NCI-H146 treated with DMSO at 0.1 percent for 48 hours (cell line): ENCODE measurements around the gene KIF16B.
"Not testable (repeated sequence)": the region's sequence is repeated elsewhere in the genome, so short reads cannot be mapped to it uniquely, and the experiment has no call there.

Experiments
- DNase-seq: peaks from one replicate; lab custom pipeline; 2025; ENCODE audit not compliant: unreplicated experiment; lab: John Stamatoyannopoulos, UW

The KIF16B gene

DNA sequence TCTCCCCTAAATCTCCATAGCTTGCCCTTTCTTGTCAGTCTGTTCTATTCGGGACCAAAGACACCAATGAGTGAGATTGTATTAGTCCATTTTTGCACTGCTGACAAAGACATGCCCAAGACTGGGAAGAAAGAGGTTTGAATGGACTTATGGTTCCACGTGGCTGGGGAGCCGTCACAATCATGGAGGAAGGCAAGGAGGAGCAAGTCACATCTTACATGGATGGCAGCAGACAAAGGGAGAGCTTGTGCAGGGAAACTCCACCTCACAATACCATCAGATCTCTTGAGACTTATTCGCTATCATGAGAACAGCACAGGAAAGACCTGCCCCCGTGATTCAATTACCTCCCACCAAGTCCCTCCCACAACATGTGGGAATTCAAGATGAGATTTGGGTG is 133.7 kb downstream of the KIF16B start:
- not testable (repeated sequence) for DNase-seq

DNA sequence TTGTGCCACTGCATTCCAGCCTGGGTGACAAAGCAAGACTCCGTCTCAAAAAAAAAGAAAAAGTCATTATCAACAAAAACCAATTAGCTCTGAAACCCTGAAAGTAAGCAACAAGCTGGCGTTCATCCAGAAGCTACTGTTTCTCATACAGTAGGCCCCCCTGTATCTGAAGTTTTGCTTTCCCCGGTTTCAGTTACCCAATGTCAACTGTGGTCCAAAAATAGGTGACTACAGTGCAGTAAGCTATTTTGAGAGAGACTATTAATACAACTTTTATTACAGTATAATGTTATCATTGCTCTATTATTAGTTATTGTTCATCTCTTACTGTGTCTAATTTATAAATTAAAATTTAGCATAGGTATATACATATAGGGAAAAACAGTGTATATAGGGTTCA is 135.1 kb downstream of the KIF16B start:
- DNase-seq: no peak

DNA sequence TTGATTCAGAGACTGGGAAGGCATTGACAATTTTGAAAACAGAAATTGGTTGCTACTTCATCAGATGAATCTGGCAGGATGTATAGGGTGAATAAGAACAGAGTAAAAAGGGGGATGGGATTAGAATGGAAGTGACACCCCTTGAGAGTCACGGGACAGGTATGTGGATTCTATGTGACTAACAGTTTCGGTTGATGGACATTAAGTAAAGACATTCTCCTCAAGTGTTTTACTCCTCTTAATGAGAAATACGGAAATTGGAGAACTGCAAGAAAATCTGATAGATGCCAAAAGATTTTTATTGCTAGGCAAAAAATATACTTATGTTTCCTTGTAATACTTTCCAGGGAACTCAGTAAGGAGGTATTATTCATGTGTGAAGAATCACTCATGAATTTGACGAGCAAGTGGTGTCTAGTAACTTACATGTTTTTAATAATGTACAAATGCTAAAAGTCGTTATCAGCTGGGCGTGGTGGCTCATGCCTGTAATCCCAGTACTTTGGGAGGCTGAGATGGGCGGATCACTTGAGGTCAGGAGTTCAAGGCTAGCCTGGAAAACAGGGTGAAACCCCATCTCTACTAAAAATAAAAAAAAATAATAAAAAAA is 135.8 kb downstream of the KIF16B start:
- no peak for DNase-seq

DNA sequence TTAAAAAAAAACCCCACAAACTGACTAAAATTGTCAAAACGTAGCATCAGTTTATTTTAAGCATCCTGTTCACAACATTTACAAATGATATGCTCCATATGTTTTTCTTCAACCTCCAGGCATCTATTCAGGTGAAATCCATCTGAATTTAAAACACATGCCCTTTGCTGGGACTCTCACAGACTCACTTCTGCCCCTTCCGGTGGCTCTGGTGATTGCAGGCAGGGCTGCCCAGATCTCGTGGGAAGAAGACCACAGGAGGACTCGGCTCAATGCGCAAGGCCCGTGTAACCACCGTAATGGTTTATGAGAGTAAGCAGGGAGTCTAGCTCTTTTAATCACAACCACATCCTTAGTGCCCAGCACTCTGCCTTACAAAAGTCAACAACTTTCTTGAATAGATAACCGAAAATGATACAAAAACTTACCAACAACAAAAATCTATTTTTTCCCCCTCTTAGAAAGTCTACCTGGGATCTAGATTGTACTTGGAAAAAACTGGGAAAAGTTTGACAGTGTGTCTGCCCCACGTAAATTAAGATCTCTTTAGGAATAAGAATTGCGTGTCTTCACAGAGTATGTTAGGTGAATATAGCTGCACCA is 139.1 kb downstream of the KIF16B start:
- no peak for DNase-seq

DNA sequence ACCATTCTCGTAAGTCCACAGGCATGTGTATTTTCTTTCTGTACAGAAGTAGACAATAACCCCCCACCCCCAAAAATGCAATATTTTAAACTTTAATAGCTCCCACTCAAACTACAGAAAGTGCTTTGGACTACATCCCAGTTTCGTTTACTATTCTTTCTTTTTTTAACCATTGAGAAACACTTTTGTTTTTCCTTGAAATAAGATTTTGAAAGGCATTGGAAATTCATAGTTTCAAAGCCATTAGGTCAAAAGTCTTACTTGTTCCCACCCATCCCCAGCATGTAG is 140.0 kb downstream of the KIF16B start:
- no peak for DNase-seq

DNA sequence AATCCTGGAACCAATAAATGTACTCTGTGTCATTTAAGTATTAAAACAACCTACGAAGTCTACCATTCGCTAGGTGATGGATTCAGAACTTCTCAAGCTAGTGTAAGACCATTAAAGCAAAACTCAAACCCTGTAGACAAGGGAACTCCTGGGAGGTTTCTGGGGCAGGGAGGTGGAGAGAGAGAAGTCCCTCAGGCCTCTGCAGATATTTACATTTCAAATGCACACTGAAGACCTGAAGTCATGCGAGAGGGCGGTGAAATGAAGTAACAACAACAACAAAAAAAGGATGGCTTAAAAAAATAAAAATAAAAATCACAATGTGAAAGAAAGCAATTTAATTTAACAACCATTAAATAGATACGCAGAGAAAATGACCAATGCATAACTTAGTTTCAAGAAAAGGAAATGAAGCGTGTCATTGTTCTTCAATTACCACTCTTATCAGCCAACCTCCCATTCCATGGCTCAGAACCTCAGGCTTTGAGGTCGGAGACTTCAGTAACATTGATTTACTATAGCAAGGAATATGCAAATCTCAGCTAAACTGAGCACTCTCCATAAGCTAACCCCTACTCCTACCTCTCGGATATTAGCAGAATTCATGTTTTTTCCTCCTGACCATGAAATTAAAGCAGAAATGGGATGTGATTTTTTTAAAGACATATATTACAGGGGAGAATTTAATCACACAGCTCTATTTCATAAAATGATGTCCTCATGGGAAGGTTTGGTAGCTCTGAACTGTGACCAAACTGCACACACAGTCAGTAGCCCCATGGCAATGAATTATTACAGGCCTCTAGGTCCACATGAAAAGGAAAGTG is 140.6 kb downstream of the KIF16B start:
- DNase-seq: no peak

DNA sequence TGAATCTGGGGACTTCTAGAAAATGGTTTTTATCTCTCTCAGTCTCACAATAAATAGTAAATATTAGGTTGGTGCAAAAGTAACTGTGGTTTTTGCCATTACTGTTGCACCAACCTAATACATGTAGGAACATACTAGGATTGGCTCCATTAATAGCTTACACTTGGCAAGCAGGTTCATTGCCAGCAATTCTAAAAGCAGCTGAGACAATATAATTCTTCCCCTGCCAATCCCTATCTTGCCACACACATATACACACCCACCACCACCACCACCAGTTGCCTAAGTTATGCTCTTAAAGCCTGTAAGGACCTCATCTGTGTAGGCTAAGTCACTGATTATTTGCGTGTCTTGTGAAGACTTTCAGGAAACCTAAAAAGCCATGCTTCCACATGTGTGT is 145.1 kb downstream of the KIF16B start:
- DNase-seq: no peak

DNA sequence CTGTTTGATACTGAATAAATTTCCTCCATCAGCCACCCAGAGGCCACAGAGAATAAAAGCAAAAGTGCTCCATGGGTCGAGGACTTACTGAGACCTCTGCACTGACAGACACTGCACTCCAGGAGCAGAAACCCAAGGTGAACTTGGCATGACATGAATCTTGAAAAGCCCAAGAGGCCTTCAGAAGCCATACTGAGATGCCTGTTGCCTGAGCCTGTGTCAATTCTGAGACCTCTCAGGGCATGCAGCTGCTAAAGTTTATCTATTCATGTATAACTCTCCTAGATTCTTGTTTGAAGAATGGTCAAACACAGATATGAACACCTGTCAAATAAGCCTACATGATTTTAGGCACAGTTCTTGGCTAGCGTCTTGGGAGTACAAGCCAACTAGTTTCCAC is 145.7 kb downstream of the KIF16B start:
- no peak for DNase-seq

DNA sequence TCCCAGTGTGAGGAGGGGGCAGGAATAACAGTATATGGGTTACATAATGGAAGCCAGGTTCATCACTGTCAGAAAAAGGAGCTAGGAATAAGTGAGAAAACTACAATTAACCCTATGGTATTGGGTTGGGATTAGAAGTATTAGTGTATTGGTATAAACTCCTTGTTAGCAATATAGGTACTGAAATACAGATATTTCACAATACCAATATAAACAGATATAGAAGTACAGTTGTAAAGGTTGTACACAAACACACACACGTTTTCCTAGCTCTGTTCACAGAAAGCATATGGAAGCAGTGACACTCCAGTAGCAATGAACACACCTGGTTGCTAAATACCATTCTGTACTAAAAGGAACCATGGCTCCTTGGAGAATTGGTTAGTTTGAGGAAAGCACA is 148.5 kb downstream of the KIF16B start:
- DNase-seq: no peak

DNA sequence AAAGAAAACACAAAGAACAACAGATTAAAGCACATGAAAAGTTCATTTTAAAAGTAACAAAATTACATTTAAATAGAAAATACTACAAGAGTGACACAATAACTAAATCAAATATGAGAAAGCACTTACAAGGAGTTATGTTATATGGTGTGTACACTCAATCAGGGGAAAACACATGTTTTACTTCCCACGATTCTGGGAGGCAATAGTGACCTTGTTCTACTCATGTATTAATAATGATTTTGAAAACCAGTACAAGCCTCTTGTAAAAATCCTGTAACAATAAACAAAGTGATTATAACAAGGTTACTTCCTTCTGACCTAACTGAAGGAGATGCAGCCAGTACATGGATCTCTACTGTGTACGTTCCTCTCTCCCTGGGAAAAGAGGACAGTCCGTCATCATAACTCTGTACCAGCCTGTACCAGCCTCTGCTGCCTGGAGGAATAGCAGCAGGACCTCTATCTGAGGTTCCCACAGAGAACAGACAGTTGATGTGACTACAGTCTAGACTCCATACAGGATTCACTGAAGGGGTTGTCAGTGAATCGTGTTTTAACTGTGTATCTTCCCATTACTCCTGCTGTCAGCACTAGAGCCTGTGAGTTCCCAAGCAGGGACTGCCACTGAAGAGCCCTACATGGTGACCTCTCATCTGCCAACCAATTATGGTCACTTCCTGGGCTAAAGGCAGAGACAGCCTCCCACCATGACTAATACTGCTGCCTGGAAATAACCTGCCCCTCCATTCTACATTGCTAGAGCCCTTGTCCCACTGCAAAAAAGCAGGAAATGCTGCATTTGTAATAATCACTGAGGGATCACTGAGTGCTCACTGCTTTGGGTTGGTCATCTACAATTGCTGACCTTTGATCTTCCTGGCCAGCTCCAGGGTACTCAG is 149.7 kb downstream of the KIF16B start:
- DNase-seq: no peak

DNA sequence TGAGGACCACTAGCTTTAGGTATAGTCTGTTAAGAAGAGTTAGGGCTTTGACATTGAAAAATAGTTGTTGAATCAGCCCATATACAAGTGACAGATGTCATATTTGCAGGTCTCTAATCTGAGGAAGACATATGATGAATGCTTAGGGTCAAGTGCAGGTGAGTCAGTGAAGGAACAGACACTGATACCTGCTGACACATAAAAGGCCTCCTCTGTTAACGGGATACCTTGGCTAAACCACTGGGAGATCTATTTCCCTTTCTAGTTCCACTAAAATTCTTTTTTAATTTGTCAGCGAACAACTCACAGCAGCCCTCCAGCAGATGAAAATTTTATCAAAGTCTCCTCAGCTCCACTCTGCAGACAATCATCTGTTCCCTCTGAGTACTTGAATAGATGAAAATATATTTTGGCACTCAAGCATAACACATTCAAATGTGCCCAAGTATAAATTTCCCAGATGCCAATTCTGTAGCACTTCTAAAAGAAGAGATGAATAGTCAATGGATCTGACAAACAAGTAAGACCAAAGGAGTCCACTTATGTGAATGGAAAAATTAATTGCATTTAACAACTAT is 154.0 kb downstream of the KIF16B start:
- no peak for DNase-seq

DNA sequence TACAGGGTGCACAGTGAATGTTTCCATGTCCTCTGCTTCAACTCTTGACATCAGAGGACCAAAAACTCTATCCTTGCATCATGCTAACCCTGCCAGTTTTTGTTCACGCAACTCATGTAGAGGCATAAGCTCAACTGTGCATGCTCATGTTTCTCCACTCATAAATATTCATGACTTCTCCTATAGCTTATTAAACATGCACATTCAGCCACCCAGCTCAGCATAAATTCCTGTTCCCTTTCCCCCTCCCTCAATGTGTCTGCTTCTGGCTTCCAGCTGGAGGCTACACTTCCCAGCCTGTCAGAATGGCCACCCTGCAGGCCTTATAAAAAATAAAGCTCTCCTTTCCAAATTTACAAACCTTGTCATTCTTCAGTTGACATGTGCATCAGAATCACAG is 154.6 kb downstream of the KIF16B start:
- DNase-seq: no peak

DNA sequence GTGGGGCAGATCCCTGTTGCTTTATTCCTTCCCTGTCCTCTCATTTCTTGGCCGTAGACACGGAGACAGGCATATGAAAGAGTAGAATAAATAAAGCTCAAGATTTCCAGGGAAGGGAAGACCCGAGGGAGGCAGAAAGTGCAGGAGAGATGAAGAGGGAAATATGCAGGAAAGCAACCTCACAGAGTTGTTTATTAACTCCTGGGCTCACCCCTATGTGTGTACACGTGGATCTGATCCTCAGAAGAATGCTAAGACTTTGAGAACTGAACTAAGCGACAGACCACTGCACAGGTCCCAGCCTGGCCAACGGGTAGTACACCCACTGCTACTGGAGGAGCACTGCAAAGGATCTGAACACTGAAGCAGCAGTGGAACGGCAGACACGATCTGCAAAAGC is 156.2 kb downstream of the KIF16B start:
- DNase-seq: no peak

DNA sequence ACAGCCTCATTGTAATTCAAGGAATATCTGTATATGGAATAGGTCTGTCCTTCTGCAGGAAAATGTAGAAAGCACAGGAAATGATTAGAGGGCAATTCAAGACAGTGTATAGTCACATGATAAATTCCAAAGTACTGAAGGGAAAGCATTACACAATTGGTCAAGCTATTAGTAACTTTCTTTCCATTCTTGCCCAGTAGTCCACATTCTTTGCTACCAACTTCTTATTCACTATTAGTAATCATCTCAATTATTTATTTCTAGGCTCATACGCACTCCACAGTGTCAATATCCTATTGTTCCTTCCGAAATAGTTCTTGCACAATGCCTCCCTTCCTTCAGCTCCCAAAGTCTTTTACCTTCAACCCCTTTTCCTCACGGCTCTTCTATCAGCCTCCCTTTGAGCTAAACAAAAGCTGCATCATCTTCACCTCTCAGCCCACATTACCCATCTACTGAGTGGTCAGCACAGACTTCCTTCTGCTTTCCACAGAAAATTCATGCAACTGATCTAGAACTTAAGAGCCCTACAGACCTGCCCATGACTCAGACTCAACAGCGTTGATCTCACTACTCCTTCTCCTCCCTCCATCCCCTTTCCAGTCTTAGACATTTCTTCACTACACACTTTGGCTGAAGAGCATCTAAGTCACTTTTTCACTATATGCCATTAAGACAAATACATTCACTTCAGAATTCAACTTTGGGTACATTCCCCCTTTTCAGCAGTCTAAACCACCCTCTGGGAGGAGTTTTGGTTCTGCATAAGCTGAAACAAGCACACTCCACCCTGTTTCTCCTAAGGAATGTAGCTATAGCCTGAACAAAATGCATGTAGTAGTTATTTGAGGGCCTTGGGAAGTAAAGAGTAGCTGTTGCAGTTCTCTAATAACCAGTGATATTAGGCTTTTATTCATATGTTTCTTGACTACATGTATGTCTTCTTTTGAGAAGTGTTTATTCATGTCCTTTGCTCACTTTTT is 157.9 kb downstream of the KIF16B start:
- DNase-seq: no peak

DNA sequence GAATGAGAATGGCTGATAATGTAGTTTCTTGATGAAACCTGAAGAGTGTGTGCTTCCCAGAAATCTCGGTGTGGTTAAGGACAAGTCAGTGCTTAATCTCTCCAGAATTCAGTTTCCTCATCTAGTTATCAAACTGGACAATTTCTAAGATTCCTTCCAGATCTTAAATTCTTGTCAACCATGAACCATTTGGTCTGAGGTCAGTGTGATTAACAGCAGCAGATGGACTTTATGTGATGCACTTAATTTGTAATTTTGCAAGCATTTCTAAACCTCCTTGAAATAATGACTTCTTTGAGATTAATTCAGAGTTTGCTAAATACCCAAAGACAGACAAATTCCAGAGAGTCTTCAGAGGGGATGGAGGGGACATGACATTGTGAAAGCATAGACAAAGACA is 160.3 kb downstream of the KIF16B start:
- DNase-seq: no peak

DNA sequence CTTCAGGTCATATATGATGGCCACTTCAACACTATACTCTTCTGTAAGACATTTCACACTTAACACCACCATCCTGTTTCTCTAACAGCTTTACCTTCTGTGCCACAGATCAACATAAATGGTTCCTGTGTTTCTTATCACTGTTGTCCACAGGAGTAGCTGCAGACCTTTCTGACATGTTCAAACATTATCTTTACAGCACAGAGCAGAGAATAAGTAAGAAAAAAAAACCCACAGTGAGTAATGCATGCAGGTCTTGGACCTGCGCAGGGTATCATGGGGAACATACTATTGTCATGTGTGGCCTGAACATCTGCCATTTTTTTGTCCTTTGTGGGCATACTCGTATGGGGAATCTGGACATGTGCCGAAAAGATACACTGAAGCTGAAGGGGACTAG is 161.9 kb downstream of the KIF16B start:
- no peak for DNase-seq

DNA sequence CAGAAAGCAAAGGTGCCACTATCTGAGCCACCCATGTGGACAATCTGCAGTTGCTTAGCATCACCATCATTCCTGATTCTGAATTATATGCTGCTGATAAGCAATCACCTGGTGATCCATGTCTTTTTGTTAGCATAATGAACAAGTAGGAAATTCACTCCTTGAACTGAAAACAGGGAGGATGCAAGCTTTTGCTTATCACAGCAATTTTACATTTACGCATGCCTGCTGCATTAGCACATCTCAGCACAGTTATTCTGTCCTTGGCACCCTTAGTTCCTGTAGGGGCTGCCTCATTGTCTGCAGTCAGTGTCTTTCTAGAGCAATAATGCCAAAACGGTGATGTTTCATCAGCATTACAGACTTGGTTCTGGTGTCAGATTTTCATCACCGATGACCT is 162.6 kb downstream of the KIF16B start:
- DNase-seq: no peak

DNA sequence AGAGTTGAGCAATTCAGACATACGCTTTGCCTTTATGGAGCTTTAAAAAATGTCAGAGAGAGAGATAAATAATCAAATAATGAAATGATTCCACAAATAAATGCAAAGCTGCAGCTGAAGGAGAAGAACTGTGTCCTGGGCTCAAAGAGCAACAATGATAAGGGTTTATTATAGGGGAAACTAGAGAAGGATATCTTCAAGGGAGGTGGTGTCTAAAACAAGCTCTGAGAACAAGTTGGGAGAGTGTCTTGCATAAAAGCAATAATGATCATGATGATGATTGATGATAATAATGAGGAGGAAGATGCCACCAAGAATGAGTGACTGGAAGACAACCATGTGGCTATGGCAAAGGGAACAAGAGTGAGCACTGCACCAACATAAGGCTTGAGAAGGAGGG is 164.3 kb downstream of the KIF16B start:
- DNase-seq: no peak

DNA sequence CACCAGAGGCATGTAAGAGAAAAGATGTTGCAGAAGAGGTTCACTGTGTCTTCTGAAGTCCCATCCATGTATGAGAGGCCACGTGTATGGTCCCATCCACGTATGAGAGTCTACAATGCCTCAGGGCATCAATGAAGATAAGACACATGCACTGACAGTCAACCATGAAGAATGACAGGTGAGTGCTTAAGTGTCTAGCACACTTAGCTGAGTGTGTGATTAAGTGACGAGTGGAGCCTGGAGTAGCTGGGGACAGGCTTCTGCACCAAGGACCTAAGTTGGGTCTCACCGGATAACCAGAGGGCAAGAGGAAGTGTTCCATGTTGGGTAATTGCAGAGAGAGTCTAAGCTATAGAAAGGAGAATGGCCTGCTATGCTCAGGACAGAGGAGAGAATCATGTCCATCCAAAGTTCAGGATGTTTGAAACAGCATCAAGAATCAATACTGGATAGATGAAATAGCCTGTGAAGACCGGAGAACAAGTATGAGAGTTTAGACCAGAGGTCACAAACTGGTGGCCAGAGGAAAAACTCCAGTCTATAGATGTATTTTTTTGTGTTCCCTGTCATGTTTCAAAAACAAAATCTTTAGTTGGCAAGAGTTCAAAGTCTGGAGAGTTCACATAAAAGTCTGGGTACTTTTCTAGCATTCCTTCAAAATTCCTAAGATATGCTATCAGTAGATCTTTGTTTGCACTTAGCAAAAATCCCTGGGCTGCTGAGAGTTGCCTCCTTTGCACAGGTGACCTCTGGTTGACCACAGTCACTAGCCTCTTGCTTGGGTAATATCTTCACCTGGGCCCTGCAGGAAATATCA is 165.8 kb downstream of the KIF16B start:
- DNase-seq: no peak
